Neural cell (in vitro differentiated cells): ENCODE results near the gene SORD. TPM values are rescaled to one million over a fixed set of nuclear protein-coding genes. Genes with fewer than 3 reads are reported as not detected.
A peak's percentile ranks its signal among the peaks of the same experiment; 100 is the strongest.
"Not testable (repeated sequence)": the region's sequence is repeated elsewhere in the genome, so short reads cannot be mapped to it uniquely, and the experiment has no call there.

Experiments
- H2AFZ ChIP-seq: fragments of 200-600, 300-800 bp; sonication (generic), shearing (Covaris generic); 2 replicates; pipeline ENCODE4 v1.6.0; 2014; ENCODE audit warnings: low read depth, mild to moderate bottlenecking, antibody characterized with exemption, low read length, moderate library complexity
- H3F3A ChIP-seq: fragments of 200-600 bp; shearing (Covaris generic); 2 replicates; pipeline ENCODE4 v1.6.1; 2016; ENCODE audit warnings: mild to moderate bottlenecking, moderate library complexity, mixed read lengths, antibody characterized with exemption, low read length; ENCODE audit not compliant: insufficient read depth, poor library complexity, severe bottlenecking
- H3K27ac ChIP-seq: fragments of 200-600, 300-800 bp; sonication (generic), shearing (Covaris generic); 2 replicates; pipeline ENCODE4 v1.5.1; 2014; ENCODE audit warnings: mild to moderate bottlenecking, low read length, moderate library complexity
- H3K27me3 ChIP-seq: fragments of 300-800, 200-600 bp; sonication (generic), shearing (Covaris generic); 2 replicates; pipeline ENCODE4 v1.6.0; 2014; ENCODE audit warnings: mild to moderate bottlenecking, low read depth, low read length, moderate library complexity; ENCODE audit not compliant: insufficient read depth
- H3K36me3 ChIP-seq: fragments of 300-800, 200-600 bp; sonication (generic), shearing (Covaris generic); 2 replicates; pipeline ENCODE4 v1.5.1; 2014; ENCODE audit warnings: mild to moderate bottlenecking, antibody characterized with exemption, low read length, moderate library complexity; ENCODE audit not compliant: insufficient read depth
- H3K4me2 ChIP-seq: fragments of 300-800, 200-600 bp; sonication (generic), shearing (Covaris generic); 2 replicates; pipeline ENCODE4 v1.6.0; 2014; ENCODE audit warnings: mild to moderate bottlenecking, low read length
- H3K4me3 ChIP-seq: fragments of 300-800, 200-600 bp; sonication (generic), shearing (Covaris generic); 2 replicates; pipeline ENCODE4 v1.5.1; 2014; ENCODE audit warnings: mild to moderate bottlenecking, low read length, moderate library complexity
- H3K79me2 ChIP-seq: fragments of 200-600 bp; shearing (Covaris generic); replicated peaks from 2 replicates; pipeline ENCODE4 v1.6.0; 2014; ENCODE audit warnings: mild to moderate bottlenecking, low read length, moderate library complexity; ENCODE audit not compliant: insufficient read depth
- H3K9ac ChIP-seq: fragments of 300-800, 200-600 bp; sonication (generic), shearing (Covaris generic); 2 replicates; pipeline ENCODE4 v1.6.1; 2016; ENCODE audit warnings: mild to moderate bottlenecking, low read length, mixed read lengths
- H3K9me2 ChIP-seq: fragments of 200-600 bp; shearing (Covaris generic); 2 replicates; pipeline ENCODE4 v1.6.1; 2016; ENCODE audit warnings: mild to moderate bottlenecking, low read length, mixed read lengths; ENCODE audit not compliant: insufficient read depth
- H3K9me3 ChIP-seq: fragments of 200-600, 300-800 bp; sonication (generic), shearing (Covaris generic); 2 replicates; pipeline ENCODE4 v1.6.1; 2016; ENCODE audit warnings: mild to moderate bottlenecking, mixed run types, low read length, moderate library complexity, mixed read lengths
- H4K20me1 ChIP-seq: fragments of 200-600 bp; shearing (Covaris generic); 2 replicates; pipeline ENCODE4 v1.6.1; 2016; ENCODE audit warnings: mild to moderate bottlenecking, mixed run types; ENCODE audit not compliant: insufficient read depth
- EP300 ChIP-seq: fragments of 450-650 bp; conservative IDR thresholded peaks from 2 replicates; pipeline ENCODE4 v1.6.1; 2014; ENCODE audit warnings: antibody characterized with exemption, mild to moderate bottlenecking, moderate library complexity; ENCODE audit not compliant: poor library complexity, severe bottlenecking
- EZH2 ChIP-seq: fragments of 200-600, 300-800 bp; shearing (Covaris generic), sonication (generic); IDR thresholded peaks from 2 replicates; pipeline ENCODE4 v1.6.1; 2014; ENCODE audit warnings: antibody characterized with exemption, low read length, borderline replicate concordance, mild to moderate bottlenecking; ENCODE audit not compliant: insufficient read depth, poor library complexity, severe bottlenecking
- MXI1 ChIP-seq: fragments of 450-650 bp; conservative IDR thresholded peaks from 2 replicates; pipeline ENCODE4 v1.6.1; 2014; ENCODE audit warnings: antibody characterized with exemption, mild to moderate bottlenecking; ENCODE audit not compliant: poor library complexity, severe bottlenecking
- POLR2AphosphoS5 ChIP-seq: IDR thresholded peaks from 2 replicates; pipeline ENCODE4 v1.6.1; 2012
- RAD21 ChIP-seq: fragments of 450-650 bp; conservative IDR thresholded peaks from 2 replicates; pipeline ENCODE4 v1.6.1; 2014; ENCODE audit warnings: antibody characterized with exemption, mild to moderate bottlenecking, moderate library complexity
- SMC3 ChIP-seq: fragments of 450-650 bp; conservative IDR thresholded peaks from 2 replicates; pipeline ENCODE4 v1.6.1; 2014; ENCODE audit warnings: antibody characterized with exemption, mild to moderate bottlenecking, moderate library complexity; ENCODE audit not compliant: poor library complexity
- TAF1 ChIP-seq: IDR thresholded peaks from 2 replicates; pipeline ENCODE4 v1.6.1; 2012; ENCODE audit warnings: low read depth
- polyA plus RNA-seq: library from polyadenylated mRNA; depleted of rRNA; stranded (reverse); fragments of >200 nt; gene quantifications from 2 replicates; pipeline ENCODE4 v1.2.3, GENCODE V29; 2014
- TF ChIP-seq, protein P1 (sequence below): IDR thresholded peaks from 2 replicates; pipeline ENCODE4 v1.6.1; 2012; ENCODE audit warnings: borderline replicate concordance
- TF ChIP-seq, protein P2 (sequence below): fragments of 450-650 bp; IDR thresholded peaks from 2 replicates; pipeline ENCODE4 v1.5.1; 2014; ENCODE audit warnings: antibody characterized with exemption, mild to moderate bottlenecking, moderate library complexity; ENCODE audit not compliant: poor library complexity, severe bottlenecking

SORD gene
- polyA plus RNA-seq, 1 donor from 2014 or later = 17.7 TPM

DNA sequence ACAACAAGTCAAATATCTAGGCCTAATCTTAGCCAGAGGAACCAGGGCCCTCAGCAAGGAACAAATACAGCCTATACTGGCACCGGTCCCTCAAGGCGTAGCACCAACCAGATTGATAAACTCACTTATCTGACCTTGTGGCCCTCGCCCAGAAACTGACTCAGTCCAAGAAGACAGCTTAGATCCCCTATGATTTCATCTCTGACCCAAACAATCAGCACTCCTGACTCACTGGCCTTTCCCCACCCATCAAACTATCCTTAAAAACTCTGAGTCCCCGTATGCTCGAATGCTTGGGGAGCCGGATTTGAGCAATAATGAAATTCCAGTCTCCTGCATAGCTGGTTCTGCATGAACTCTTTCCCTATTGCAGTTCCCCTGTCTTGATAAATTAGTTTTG, 1.6 kb upstream of the SORD start:
- Histone ChIP-seq H3K27ac (no peak overlapping the region), H3K27me3 (no peaks in the 10 kb centered on the region), H3K9ac (no peak overlapping the region), H2AFZ (no peak overlapping the region), H3K4me2 (no peak overlapping the region), H3F3A (no peaks in the 10 kb centered on the region), H3K9me3 (no peaks in the 10 kb centered on the region), H3K9me2 (no peaks in the 10 kb centered on the region), H3K36me3 (no peaks in the 10 kb centered on the region), H3K79me2 (no peaks in the 10 kb centered on the region), H3K4me3 (no peak overlapping the region), H4K20me1 (no peaks in the 10 kb centered on the region)
- no peak for TF ChIP-seq EZH2
- no peak for TF ChIP-seq MXI1
- TF ChIP-seq RAD21 = no peak
- TF ChIP-seq TAF1 = no peak
- no peak for TF ChIP-seq SMC3
- no peak for TF ChIP-seq POLR2AphosphoS5
- no peak for TF ChIP-seq EP300
- TF ChIP-seq, protein P1, sequence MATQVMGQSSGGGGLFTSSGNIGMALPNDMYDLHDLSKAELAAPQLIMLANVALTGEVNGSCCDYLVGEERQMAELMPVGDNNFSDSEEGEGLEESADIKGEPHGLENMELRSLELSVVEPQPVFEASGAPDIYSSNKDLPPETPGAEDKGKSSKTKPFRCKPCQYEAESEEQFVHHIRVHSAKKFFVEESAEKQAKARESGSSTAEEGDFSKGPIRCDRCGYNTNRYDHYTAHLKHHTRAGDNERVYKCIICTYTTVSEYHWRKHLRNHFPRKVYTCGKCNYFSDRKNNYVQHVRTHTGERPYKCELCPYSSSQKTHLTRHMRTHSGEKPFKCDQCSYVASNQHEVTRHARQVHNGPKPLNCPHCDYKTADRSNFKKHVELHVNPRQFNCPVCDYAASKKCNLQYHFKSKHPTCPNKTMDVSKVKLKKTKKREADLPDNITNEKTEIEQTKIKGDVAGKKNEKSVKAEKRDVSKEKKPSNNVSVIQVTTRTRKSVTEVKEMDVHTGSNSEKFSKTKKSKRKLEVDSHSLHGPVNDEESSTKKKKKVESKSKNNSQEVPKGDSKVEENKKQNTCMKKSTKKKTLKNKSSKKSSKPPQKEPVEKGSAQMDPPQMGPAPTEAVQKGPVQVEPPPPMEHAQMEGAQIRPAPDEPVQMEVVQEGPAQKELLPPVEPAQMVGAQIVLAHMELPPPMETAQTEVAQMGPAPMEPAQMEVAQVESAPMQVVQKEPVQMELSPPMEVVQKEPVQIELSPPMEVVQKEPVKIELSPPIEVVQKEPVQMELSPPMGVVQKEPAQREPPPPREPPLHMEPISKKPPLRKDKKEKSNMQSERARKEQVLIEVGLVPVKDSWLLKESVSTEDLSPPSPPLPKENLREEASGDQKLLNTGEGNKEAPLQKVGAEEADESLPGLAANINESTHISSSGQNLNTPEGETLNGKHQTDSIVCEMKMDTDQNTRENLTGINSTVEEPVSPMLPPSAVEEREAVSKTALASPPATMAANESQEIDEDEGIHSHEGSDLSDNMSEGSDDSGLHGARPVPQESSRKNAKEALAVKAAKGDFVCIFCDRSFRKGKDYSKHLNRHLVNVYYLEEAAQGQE = no peak
- TF ChIP-seq, protein P2, sequence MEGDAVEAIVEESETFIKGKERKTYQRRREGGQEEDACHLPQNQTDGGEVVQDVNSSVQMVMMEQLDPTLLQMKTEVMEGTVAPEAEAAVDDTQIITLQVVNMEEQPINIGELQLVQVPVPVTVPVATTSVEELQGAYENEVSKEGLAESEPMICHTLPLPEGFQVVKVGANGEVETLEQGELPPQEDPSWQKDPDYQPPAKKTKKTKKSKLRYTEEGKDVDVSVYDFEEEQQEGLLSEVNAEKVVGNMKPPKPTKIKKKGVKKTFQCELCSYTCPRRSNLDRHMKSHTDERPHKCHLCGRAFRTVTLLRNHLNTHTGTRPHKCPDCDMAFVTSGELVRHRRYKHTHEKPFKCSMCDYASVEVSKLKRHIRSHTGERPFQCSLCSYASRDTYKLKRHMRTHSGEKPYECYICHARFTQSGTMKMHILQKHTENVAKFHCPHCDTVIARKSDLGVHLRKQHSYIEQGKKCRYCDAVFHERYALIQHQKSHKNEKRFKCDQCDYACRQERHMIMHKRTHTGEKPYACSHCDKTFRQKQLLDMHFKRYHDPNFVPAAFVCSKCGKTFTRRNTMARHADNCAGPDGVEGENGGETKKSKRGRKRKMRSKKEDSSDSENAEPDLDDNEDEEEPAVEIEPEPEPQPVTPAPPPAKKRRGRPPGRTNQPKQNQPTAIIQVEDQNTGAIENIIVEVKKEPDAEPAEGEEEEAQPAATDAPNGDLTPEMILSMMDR = no peak

DNA sequence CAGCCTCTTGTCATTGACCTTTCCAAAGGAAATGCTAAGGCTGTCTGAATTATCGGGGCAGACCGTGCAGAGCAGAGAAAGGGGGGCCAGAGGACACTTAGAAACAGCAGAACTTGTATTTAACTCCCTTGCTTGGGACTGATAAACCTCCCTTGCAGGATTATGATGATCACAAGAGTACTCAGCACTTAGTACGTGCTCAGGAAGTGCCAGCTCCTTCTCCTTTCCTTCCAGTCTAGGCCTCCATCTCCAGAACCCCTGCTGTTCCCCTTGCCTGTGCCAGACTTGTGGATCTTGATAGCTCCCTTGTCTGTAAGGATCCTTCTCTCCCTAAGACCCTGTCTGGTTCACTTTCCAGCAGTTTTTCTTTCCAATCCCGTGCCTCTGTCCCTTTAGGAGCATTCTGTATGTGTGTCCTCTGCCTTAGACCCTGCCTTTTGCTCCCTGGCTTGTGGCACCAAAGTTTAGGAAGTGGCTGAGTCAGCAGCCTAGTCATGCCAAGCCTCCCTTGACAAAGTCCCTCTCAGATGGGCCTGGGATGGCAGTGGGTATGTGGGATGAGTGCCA, 747 bp downstream of the SORD start:
- H3K9me2 ChIP-seq = no peaks in the 10 kb centered on the region
- H3K4me3 ChIP-seq = peak overlapping the region; percentile 74
- no peaks in the 10 kb centered on the region for H3K79me2 ChIP-seq
- H3K27ac ChIP-seq = peak overlapping the region; percentile 30
- peak overlapping the region; percentile 75 for H3K9ac ChIP-seq
- H3K36me3 ChIP-seq = no peaks in the 10 kb centered on the region
- H3K4me2 ChIP-seq = peak overlapping the region; percentile 57
- H3K9me3 ChIP-seq = no peaks in the 10 kb centered on the region
- H3F3A ChIP-seq = no peaks in the 10 kb centered on the region
- H2AFZ ChIP-seq = peak overlapping the region; percentile 81
- TF ChIP-seq TAF1 (no peak), MXI1 (no peak), RAD21 (no peak), EP300 (no peak), SMC3 (no peak), POLR2AphosphoS5 (no peak), EZH2 (no peak)
- TF ChIP-seq, protein P2 = no peak
- TF ChIP-seq, protein P1 = no peak
- no peaks in the 10 kb centered on the region for H4K20me1 ChIP-seq
- no peaks in the 10 kb centered on the region for H3K27me3 ChIP-seq

DNA sequence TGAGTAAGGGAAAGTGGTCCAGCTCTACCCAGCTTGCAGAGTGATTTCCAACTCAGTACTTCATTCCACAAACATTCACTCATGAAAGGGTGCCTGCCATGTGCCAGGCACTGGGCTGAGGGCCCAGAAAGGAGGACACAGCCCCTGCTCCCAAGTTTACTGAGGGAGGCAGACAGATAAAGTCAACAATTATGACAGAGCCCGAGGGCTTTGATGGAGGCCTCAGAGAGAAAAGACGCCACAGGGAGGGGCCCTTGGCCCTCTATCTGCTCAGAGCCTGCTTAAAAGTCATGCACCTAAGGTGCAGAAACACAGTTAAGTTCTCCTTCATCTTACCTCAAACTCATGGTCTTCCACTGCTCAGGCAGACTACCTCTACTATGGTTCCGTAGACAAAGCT, 1.7 kb downstream of the SORD start:
- H3K9me2 ChIP-seq, H2AFZ ChIP-seq, H3K9me3 ChIP-seq, H3K4me3 ChIP-seq, H3K27me3 ChIP-seq, H3K27ac ChIP-seq, H4K20me1 ChIP-seq, H3K9ac ChIP-seq, H3K79me2 ChIP-seq, H3F3A ChIP-seq, H3K36me3 ChIP-seq, H3K4me2 ChIP-seq: not testable (repeated sequence)
